Neural cell (in vitro differentiated cells): ENCODE measurements around the gene SELENON. TPM values are rescaled to one million over a fixed set of nuclear protein-coding genes. Genes with fewer than 3 reads are reported as not detected.

Experiments
- H2AFZ ChIP-seq: fragments of 200-600, 300-800 bp; sonication (generic), shearing (Covaris generic); 2 replicates; pipeline ENCODE4 v1.6.0; 2014; ENCODE audit warnings: low read depth, mild to moderate bottlenecking, antibody characterized with exemption, low read length, moderate library complexity
- H3F3A ChIP-seq: fragments of 200-600 bp; shearing (Covaris generic); 2 replicates; pipeline ENCODE4 v1.6.1; 2016; ENCODE audit warnings: mild to moderate bottlenecking, moderate library complexity, mixed read lengths, antibody characterized with exemption, low read length; ENCODE audit not compliant: insufficient read depth, poor library complexity, severe bottlenecking
- H3K27ac ChIP-seq: fragments of 200-600, 300-800 bp; sonication (generic), shearing (Covaris generic); 2 replicates; pipeline ENCODE4 v1.5.1; 2014; ENCODE audit warnings: mild to moderate bottlenecking, low read length, moderate library complexity
- H3K27me3 ChIP-seq: fragments of 300-800, 200-600 bp; sonication (generic), shearing (Covaris generic); 2 replicates; pipeline ENCODE4 v1.6.0; 2014; ENCODE audit warnings: mild to moderate bottlenecking, low read depth, low read length, moderate library complexity; ENCODE audit not compliant: insufficient read depth
- H3K36me3 ChIP-seq: fragments of 300-800, 200-600 bp; sonication (generic), shearing (Covaris generic); 2 replicates; pipeline ENCODE4 v1.5.1; 2014; ENCODE audit warnings: mild to moderate bottlenecking, antibody characterized with exemption, low read length, moderate library complexity; ENCODE audit not compliant: insufficient read depth
- H3K4me2 ChIP-seq: fragments of 300-800, 200-600 bp; sonication (generic), shearing (Covaris generic); 2 replicates; pipeline ENCODE4 v1.6.0; 2014; ENCODE audit warnings: mild to moderate bottlenecking, low read length
- H3K4me3 ChIP-seq: fragments of 300-800, 200-600 bp; sonication (generic), shearing (Covaris generic); 2 replicates; pipeline ENCODE4 v1.5.1; 2014; ENCODE audit warnings: mild to moderate bottlenecking, low read length, moderate library complexity
- H3K79me2 ChIP-seq: fragments of 200-600 bp; shearing (Covaris generic); replicated peaks from 2 replicates; pipeline ENCODE4 v1.6.0; 2014; ENCODE audit warnings: mild to moderate bottlenecking, low read length, moderate library complexity; ENCODE audit not compliant: insufficient read depth
- H3K9ac ChIP-seq: fragments of 300-800, 200-600 bp; sonication (generic), shearing (Covaris generic); 2 replicates; pipeline ENCODE4 v1.6.1; 2016; ENCODE audit warnings: mild to moderate bottlenecking, low read length, mixed read lengths
- H3K9me2 ChIP-seq: fragments of 200-600 bp; shearing (Covaris generic); 2 replicates; pipeline ENCODE4 v1.6.1; 2016; ENCODE audit warnings: mild to moderate bottlenecking, low read length, mixed read lengths; ENCODE audit not compliant: insufficient read depth
- H3K9me3 ChIP-seq: fragments of 200-600, 300-800 bp; sonication (generic), shearing (Covaris generic); 2 replicates; pipeline ENCODE4 v1.6.1; 2016; ENCODE audit warnings: mild to moderate bottlenecking, mixed run types, low read length, moderate library complexity, mixed read lengths
- H4K20me1 ChIP-seq: fragments of 200-600 bp; shearing (Covaris generic); 2 replicates; pipeline ENCODE4 v1.6.1; 2016; ENCODE audit warnings: mild to moderate bottlenecking, mixed run types; ENCODE audit not compliant: insufficient read depth
- EP300 ChIP-seq: fragments of 450-650 bp; conservative IDR thresholded peaks from 2 replicates; pipeline ENCODE4 v1.6.1; 2014; ENCODE audit warnings: antibody characterized with exemption, mild to moderate bottlenecking, moderate library complexity; ENCODE audit not compliant: poor library complexity, severe bottlenecking
- EZH2 ChIP-seq: fragments of 200-600, 300-800 bp; shearing (Covaris generic), sonication (generic); IDR thresholded peaks from 2 replicates; pipeline ENCODE4 v1.6.1; 2014; ENCODE audit warnings: antibody characterized with exemption, low read length, borderline replicate concordance, mild to moderate bottlenecking; ENCODE audit not compliant: insufficient read depth, poor library complexity, severe bottlenecking
- MXI1 ChIP-seq: fragments of 450-650 bp; conservative IDR thresholded peaks from 2 replicates; pipeline ENCODE4 v1.6.1; 2014; ENCODE audit warnings: antibody characterized with exemption, mild to moderate bottlenecking; ENCODE audit not compliant: poor library complexity, severe bottlenecking
- POLR2AphosphoS5 ChIP-seq: IDR thresholded peaks from 2 replicates; pipeline ENCODE4 v1.6.1; 2012
- RAD21 ChIP-seq: fragments of 450-650 bp; conservative IDR thresholded peaks from 2 replicates; pipeline ENCODE4 v1.6.1; 2014; ENCODE audit warnings: antibody characterized with exemption, mild to moderate bottlenecking, moderate library complexity
- SMC3 ChIP-seq: fragments of 450-650 bp; conservative IDR thresholded peaks from 2 replicates; pipeline ENCODE4 v1.6.1; 2014; ENCODE audit warnings: antibody characterized with exemption, mild to moderate bottlenecking, moderate library complexity; ENCODE audit not compliant: poor library complexity
- TAF1 ChIP-seq: IDR thresholded peaks from 2 replicates; pipeline ENCODE4 v1.6.1; 2012; ENCODE audit warnings: low read depth
- polyA plus RNA-seq: library from polyadenylated mRNA; depleted of rRNA; stranded (reverse); fragments of >200 nt; gene quantifications from 2 replicates; pipeline ENCODE4 v1.2.3, GENCODE V29; 2014
- TF ChIP-seq, protein P1 (sequence below): fragments of 450-650 bp; IDR thresholded peaks from 2 replicates; pipeline ENCODE4 v1.5.1; 2014; ENCODE audit warnings: antibody characterized with exemption, mild to moderate bottlenecking, moderate library complexity; ENCODE audit not compliant: poor library complexity, severe bottlenecking
- TF ChIP-seq, protein P2 (sequence below): IDR thresholded peaks from 2 replicates; pipeline ENCODE4 v1.6.1; 2012; ENCODE audit warnings: borderline replicate concordance

The SELENON gene
- polyA plus RNA-seq, 1 donor from 2014 or later, result 6.5 TPM

- Histone ChIP-seq H4K20me1 (no peaks in the 10 kb centered on the region), H2AFZ (no peak overlapping the region), H3K36me3 (no peaks in the 10 kb centered on the region), H3F3A (no peaks in the 10 kb centered on the region), H3K27me3 (no peaks in the 10 kb centered on the region), H3K4me2 (peak overlapping the region; percentile 96), H3K9ac (peak overlapping the region; percentile 81), H3K9me3 (no peaks in the 10 kb centered on the region), H3K9me2 (no peaks in the 10 kb centered on the region), H3K4me3 (peak overlapping the region; percentile 89), H3K27ac (no peak overlapping the region), H3K79me2 (peaks cover 21% of the 10 kb centered on the region)
- TF ChIP-seq EP300, result no peak
- TF ChIP-seq TAF1, result no peak
- TF ChIP-seq, protein P1, sequence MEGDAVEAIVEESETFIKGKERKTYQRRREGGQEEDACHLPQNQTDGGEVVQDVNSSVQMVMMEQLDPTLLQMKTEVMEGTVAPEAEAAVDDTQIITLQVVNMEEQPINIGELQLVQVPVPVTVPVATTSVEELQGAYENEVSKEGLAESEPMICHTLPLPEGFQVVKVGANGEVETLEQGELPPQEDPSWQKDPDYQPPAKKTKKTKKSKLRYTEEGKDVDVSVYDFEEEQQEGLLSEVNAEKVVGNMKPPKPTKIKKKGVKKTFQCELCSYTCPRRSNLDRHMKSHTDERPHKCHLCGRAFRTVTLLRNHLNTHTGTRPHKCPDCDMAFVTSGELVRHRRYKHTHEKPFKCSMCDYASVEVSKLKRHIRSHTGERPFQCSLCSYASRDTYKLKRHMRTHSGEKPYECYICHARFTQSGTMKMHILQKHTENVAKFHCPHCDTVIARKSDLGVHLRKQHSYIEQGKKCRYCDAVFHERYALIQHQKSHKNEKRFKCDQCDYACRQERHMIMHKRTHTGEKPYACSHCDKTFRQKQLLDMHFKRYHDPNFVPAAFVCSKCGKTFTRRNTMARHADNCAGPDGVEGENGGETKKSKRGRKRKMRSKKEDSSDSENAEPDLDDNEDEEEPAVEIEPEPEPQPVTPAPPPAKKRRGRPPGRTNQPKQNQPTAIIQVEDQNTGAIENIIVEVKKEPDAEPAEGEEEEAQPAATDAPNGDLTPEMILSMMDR, result no peak
- no peak for TF ChIP-seq POLR2AphosphoS5
- TF ChIP-seq, protein P2, sequence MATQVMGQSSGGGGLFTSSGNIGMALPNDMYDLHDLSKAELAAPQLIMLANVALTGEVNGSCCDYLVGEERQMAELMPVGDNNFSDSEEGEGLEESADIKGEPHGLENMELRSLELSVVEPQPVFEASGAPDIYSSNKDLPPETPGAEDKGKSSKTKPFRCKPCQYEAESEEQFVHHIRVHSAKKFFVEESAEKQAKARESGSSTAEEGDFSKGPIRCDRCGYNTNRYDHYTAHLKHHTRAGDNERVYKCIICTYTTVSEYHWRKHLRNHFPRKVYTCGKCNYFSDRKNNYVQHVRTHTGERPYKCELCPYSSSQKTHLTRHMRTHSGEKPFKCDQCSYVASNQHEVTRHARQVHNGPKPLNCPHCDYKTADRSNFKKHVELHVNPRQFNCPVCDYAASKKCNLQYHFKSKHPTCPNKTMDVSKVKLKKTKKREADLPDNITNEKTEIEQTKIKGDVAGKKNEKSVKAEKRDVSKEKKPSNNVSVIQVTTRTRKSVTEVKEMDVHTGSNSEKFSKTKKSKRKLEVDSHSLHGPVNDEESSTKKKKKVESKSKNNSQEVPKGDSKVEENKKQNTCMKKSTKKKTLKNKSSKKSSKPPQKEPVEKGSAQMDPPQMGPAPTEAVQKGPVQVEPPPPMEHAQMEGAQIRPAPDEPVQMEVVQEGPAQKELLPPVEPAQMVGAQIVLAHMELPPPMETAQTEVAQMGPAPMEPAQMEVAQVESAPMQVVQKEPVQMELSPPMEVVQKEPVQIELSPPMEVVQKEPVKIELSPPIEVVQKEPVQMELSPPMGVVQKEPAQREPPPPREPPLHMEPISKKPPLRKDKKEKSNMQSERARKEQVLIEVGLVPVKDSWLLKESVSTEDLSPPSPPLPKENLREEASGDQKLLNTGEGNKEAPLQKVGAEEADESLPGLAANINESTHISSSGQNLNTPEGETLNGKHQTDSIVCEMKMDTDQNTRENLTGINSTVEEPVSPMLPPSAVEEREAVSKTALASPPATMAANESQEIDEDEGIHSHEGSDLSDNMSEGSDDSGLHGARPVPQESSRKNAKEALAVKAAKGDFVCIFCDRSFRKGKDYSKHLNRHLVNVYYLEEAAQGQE, result no peak
- no peak for TF ChIP-seq RAD21
- no peak for TF ChIP-seq MXI1
- no peak for TF ChIP-seq SMC3
- no peak for TF ChIP-seq EZH2
Observed at GRCh38 chr1:25821630-25822091, 21.7 kb downstream of the SELENON start.

DNA sequence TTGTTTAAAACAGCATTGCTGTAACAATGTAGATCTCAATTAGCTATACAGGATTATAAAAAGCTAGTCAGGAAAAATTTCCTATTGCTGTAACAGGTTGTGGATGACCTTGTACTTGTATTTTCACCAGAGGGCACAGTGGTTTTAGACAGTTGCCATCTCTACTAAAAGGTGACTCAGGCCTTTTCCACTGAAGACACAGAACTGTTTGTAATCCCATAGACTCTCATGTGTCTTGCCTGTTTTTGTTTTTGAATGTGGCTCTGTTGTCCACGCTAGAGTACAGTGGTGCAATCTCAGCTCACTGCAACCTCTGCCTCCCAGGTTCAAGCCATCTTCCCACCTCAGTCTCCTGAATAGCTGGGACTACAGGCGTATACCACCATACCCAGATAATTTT lies 25.6 kb downstream of the SELENON start:
- Histone ChIP-seq H2AFZ (no peak overlapping the region), H3K27me3 (no peaks in the 10 kb centered on the region), H3K9me3 (no peaks in the 10 kb centered on the region), H4K20me1 (no peaks in the 10 kb centered on the region), H3K4me2 (no peak overlapping the region), H3F3A (no peaks in the 10 kb centered on the region), H3K9me2 (no peaks in the 10 kb centered on the region), H3K4me3 (no peak overlapping the region), H3K79me2 (peaks cover 16% of the 10 kb centered on the region), H3K36me3 (no peaks in the 10 kb centered on the region), H3K9ac (no peak overlapping the region), H3K27ac (no peak overlapping the region)
- TF ChIP-seq SMC3 (no peak), RAD21 (no peak), EP300 (no peak), MXI1 (no peak), POLR2AphosphoS5 (no peak), EZH2 (no peak)
- TF ChIP-seq, protein P2, result no peak
- TF ChIP-seq, protein P1, result no peak
